Prostate gland (tissue), 2 donors: Measurements from ENCODE around the gene PTPN7.

ENCODE experiments used
- POLR2A ChIP-seq: fragments of 450-650 bp; IDR thresholded peaks from one replicate; pipeline ENCODE4 v1.6.1; 2016; ENCODE audit warnings: antibody characterized with exemption, mild to moderate bottlenecking
- TF ChIP-seq, protein P1 (sequence below), 4 experiments: fragments of 200-600 bp in 2 of 4; fragments of 450-650 bp in 2 of 4; sonication (generic) in 2 of 4; IDR thresholded peaks; 1 replicate in 3 of 4; 2 replicates in 1 of 4; pipeline ENCODE4 v1.5.1; 2016 to 2019; ENCODE audit warnings: antibody characterized with exemption in 4 of 4, mild to moderate bottlenecking in 2 of 4, moderate library complexity in 2 of 4

DNA sequence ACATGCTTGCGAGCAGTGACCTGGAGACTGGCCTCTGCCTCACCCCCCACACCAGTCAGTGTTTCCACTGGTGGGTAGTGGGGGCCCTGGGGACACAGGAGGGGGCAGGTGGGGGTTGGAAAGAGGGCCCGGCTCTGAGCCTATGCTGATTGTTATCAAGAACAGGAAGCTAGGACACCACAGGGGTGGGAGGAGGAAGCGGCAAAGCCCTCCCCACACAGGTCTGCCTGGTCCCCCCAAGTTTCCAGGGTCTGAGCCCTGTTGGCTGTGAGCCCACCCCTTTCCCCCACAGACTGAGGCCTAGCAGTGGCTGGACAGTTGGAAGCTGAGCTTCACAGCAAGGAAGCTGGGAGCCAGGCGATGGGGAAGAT lies 1.6 kb upstream of the PTPN7 start:
- TF ChIP-seq, protein P1, sequence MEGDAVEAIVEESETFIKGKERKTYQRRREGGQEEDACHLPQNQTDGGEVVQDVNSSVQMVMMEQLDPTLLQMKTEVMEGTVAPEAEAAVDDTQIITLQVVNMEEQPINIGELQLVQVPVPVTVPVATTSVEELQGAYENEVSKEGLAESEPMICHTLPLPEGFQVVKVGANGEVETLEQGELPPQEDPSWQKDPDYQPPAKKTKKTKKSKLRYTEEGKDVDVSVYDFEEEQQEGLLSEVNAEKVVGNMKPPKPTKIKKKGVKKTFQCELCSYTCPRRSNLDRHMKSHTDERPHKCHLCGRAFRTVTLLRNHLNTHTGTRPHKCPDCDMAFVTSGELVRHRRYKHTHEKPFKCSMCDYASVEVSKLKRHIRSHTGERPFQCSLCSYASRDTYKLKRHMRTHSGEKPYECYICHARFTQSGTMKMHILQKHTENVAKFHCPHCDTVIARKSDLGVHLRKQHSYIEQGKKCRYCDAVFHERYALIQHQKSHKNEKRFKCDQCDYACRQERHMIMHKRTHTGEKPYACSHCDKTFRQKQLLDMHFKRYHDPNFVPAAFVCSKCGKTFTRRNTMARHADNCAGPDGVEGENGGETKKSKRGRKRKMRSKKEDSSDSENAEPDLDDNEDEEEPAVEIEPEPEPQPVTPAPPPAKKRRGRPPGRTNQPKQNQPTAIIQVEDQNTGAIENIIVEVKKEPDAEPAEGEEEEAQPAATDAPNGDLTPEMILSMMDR (IDR thresholded peaks at IDR 0.05), result no peak
- no peak for TF ChIP-seq POLR2A
